GM12878 (cell line): ENCODE results near the gene NAALADL2. TPM values are rescaled to one million over a fixed set of nuclear protein-coding genes. Genes with fewer than 3 reads are reported as not detected.

Experiments
- ATAC-seq: fragments of 200-7000 bp; cut with Tn5 transposase; 3 replicates; pipeline ENCODE4 v1.9.1; 2020; ENCODE audit warnings: mild to moderate bottlenecking, moderate library complexity
- BruUV-seq: library from RNA; stranded (reverse); fragments of 400-500 nt; replicated peaks from 2 replicates; lab custom pipeline; 2021; lab: Mats Ljungman, UMichigan
- CTCF ChIA-PET: fragments of 300-600 bp; sonication (Branson Sonifier 250); formaldehyde crosslinking; extraction: SDS; loops from one replicate; lab custom pipeline; 2021; ENCODE audit warnings: inconsistent platforms; lab: Yijun Ruan, JAX
- POLR2A ChIA-PET: fragments of 350-600 bp; formaldehyde crosslinking; extraction: SDS; loops from one replicate; lab custom pipeline; 2021; ENCODE audit warnings: inconsistent platforms; lab: Charles Lee
- RAD21 ChIA-PET: fragments of 300-600 bp; sonication (Branson Sonifier 250); formaldehyde crosslinking; loops from one replicate; lab custom pipeline; 2023; ENCODE audit warnings: antibody characterized with exemption; ENCODE audit not compliant: unreplicated experiment; lab: Charles Lee
- SMC1A ChIA-PET: fragments of 300-600 bp; sonication (Branson Sonifier 250); formaldehyde crosslinking; loops from one replicate; lab custom pipeline; 2023; ENCODE audit not compliant: unreplicated experiment, uncharacterized antibody; lab: Charles Lee
- DNase-seq: peaks from one replicate; pipeline ENCODE4 v3.0.0-alpha.2; 2011; ENCODE audit warnings: low read depth, low spot score
- FAIRE-seq: peaks from 3 replicates; lab custom pipeline; 2011; peaks lifted over from hg19 to GRCh38; lab: Jason Lieb, UNC
- H2AFZ ChIP-seq: 2 replicates; pipeline ENCODE4 v1.6.0; 2011; ENCODE audit warnings: low read depth, low read length, control low read depth; ENCODE audit not compliant: control insufficient read depth
- H3K27ac ChIP-seq: 2 replicates; pipeline ENCODE4 v1.5.1; 2011; ENCODE audit warnings: control low read depth; ENCODE audit not compliant: control insufficient read depth, insufficient read depth
- H3K27me3 ChIP-seq, 2 experiments: replicated peaks in 1 of 2; 2 replicates each; pipeline versions ENCODE4 v1.6.0 to v1.6.1; 2011; ENCODE audit warnings: low read length in 1 of 2; ENCODE audit not compliant: control insufficient read depth in 2 of 2, insufficient read depth in 2 of 2
- H3K36me3 ChIP-seq, 2 experiments: 2 replicates each; pipeline ENCODE4 v1.5.1; 2011; ENCODE audit warnings: low read length in 1 of 2; ENCODE audit not compliant: control insufficient read depth in 2 of 2, insufficient read depth in 2 of 2
- H3K4me1 ChIP-seq: 2 replicates; pipeline ENCODE4 v1.6.1; 2011; ENCODE audit warnings: mild to moderate bottlenecking, low read length, moderate library complexity, mixed read lengths; ENCODE audit not compliant: control insufficient read depth, insufficient read depth
- H3K4me2 ChIP-seq: 2 replicates; pipeline ENCODE4 v1.6.0; 2011; ENCODE audit warnings: control low read depth; ENCODE audit not compliant: control insufficient read depth, insufficient read depth
- H3K4me3 ChIP-seq: fragments of 200-600 bp; sonication (generic); 2 replicates; pipeline ENCODE4 v1.5.1; 2016
- H3K79me2 ChIP-seq: 2 replicates; pipeline ENCODE4 v1.6.0; 2011; ENCODE audit warnings: low read length; ENCODE audit not compliant: control insufficient read depth, insufficient read depth
- H3K9ac ChIP-seq: 2 replicates; pipeline ENCODE4 v1.8.0; 2011; ENCODE audit warnings: low read length, control low read depth, mixed read lengths; ENCODE audit not compliant: control insufficient read depth, insufficient read depth
- H3K9me3 ChIP-seq: replicated peaks from 3 replicates; pipeline ENCODE4 v1.5.1; 2011; ENCODE audit warnings: mild to moderate bottlenecking, low read length; ENCODE audit not compliant: control insufficient read depth, insufficient read depth
- H4K20me1 ChIP-seq: 2 replicates; pipeline ENCODE4 v1.6.0; 2011; ENCODE audit not compliant: control insufficient read depth, insufficient read depth
- RCOR1 ChIP-seq: conservative IDR thresholded peaks from 2 replicates; pipeline ENCODE4 v1.6.1; 2012; ENCODE audit warnings: low read depth, low read length, improper control_type of control experiment
- WGBS: methylation state at CpG from one replicate; pipeline ENCODE4 v1.1.6; 2016; ENCODE audit warnings: low lambda C conversion rate; ENCODE audit not compliant: insufficient replicate concordance, insufficient coverage; ENCODE audit errors: missing lambda C conversion rate; 5-methylcytosine and 5-hydroxymethylcytosine counted together
- in situ Hi-C: fragments of 300-500 bp; cut with MboI; formaldehyde crosslinking; loops from 9 replicates; pipeline ENCODE4 v1.14.3; 2018; ENCODE audit warnings: mixed read lengths
- intact Hi-C: fragments of 100-400 bp; cut with micrococcal nuclease; formaldehyde crosslinking; loops from one replicate; pipeline ENCODE4 v1.14.2; 2022; ENCODE audit not compliant: unreplicated experiment
- polyA plus RNA-seq, 11 experiments: library from polyadenylated mRNA; depleted of rRNA in 4 of 11; unstranded in 6 of 11; stranded (reverse) in 5 of 11; fragments of >200 nt; fragmentation: Nextera tagmentation in 4 of 11; fragmentation: Illumina TruSeq in 1 of 11; extraction: Ambion mirVana in 4 of 11; extraction: Trizol in 1 of 11; gene quantifications; 1 replicate in 1 of 11; 2 replicates in 10 of 11; pipeline versions ENCODE4 v1.2.1 to v1.2.3, GENCODE V29; 2011 to 2016; ENCODE audit warnings: inconsistent platforms in 2 of 11, missing spikeins in 2 of 11, low read depth in 1 of 11
- total RNA-seq, 4 experiments: library from RNA; depleted of rRNA in 3 of 4; stranded (reverse); fragments of >200 nt in 3 of 4; fragmentation: Illumina TruSeq in 1 of 4; extraction: Trizol in 1 of 4; gene quantifications; 2 replicates each; pipeline versions ENCODE4 v1.2.1 to v1.2.3, GENCODE V29; 2013 to 2021
- TF ChIP-seq, protein P1 (sequence below): fragments of 450-650 bp; formaldehyde crosslinking; IDR thresholded peaks from 2 replicates; pipeline ENCODE4 v1.4.0; 2020; ENCODE audit warnings: mild to moderate bottlenecking, moderate library complexity
- TF ChIP-seq, protein P2 (sequence below): IDR thresholded peaks from 2 replicates; pipeline ENCODE4 v1.6.1; 2011; ENCODE audit warnings: borderline replicate concordance, low read depth, mild to moderate bottlenecking, moderate library complexity, low read length; ENCODE audit not compliant: insufficient read depth, poor library complexity, severe bottlenecking
- TF ChIP-seq, protein P3 (sequence below): fragments of 450-650 bp; IDR thresholded peaks from 2 replicates; pipeline ENCODE4 v1.6.1; 2016; ENCODE audit warnings: mild to moderate bottlenecking
- TF ChIP-seq, protein P4 (sequence below): IDR thresholded peaks from 2 replicates; pipeline ENCODE4 v1.6.1; 2012; ENCODE audit warnings: improper control_type of control experiment, low read depth, low read length; ENCODE audit not compliant: insufficient replicate concordance

The NAALADL2 gene
- total and polyA plus RNA-seq, 10 of the 15 experiments (the other 5 are each of a cell fraction or from before 2014, with no cell fraction given): 0.06 to 10.8 (median 0.46) TPM

DNA sequence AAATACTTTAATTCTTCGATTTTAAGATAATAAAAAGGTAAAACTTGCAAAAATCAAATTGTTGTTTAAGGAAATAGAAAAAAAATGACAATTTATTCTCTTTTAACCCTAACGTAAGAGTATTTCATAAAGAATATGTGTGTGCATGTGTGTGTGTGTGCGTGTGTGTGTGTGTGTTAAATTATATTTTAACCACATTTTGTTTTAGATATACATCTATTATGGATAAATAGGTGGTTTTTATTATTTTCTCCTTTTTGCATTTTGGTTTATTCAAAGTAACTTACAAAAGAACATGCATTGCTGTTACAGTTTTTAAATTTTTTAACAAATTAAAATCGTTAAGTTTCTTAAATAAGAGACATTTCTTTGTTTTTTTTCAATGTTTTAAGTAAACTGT, 414.4 kb downstream of the NAALADL2 start:
- SMC1A ChIA-PET: interaction anchor here (1.8 to 6.1 kb wide), 5 partner anchors 9 to 117 kb away, joined by 5 to 98 read pairs (median 34); no protein-coding TSS in a partner anchor
- Histone ChIP-seq H4K20me1 (no peaks in the 10 kb centered on the region), H3K4me1 (no peaks in the 10 kb centered on the region), H3K4me3 (no peak overlapping the region; the same call in 1 of the 2 replicates), H3K9me3 (no peaks in the 10 kb centered on the region), H3K36me3 (peaks cover 0 to 2% of the 10 kb centered on the region in 2 experiments; a peak in 2 of 4 replicates), H3K27me3 (no peaks in the 10 kb centered on the region), H3K79me2 (peaks cover 48% of the 10 kb centered on the region), H3K9ac (peak overlapping the region; percentile 50), H3K4me2 (no peak overlapping the region), H3K27ac (peak overlapping the region; percentile 57)
- ATAC-seq (no peak), DNase-seq (no peak), FAIRE-seq (no peak)
- no TSS peak for BruUV-seq
- CTCF ChIA-PET: interaction anchor here (3.3 to 4.8 kb wide), 3 partner anchors 12 to 145 kb away, joined by 11 to 53 read pairs (median 43); no protein-coding TSS in a partner anchor
- POLR2A ChIA-PET: interaction anchor here (1.4 to 2.4 kb wide), 2 partner anchors 68 to 74 kb away, joined by 4 to 20 read pairs; no protein-coding TSS in a partner anchor
- RAD21 ChIA-PET: interaction anchor here (2.6 to 4.8 kb wide), 4 partner anchors 12 to 84 kb away, joined by 24 to 122 read pairs (median 52); no protein-coding TSS in a partner anchor
- 17% methylated on average over 4 of the region's 4 CpGs for WGBS
- intact Hi-C loops (no loop called here), in situ Hi-C loops (no loop called here)
- TF ChIP-seq RCOR1: no peak
- TF ChIP-seq, protein P1, sequence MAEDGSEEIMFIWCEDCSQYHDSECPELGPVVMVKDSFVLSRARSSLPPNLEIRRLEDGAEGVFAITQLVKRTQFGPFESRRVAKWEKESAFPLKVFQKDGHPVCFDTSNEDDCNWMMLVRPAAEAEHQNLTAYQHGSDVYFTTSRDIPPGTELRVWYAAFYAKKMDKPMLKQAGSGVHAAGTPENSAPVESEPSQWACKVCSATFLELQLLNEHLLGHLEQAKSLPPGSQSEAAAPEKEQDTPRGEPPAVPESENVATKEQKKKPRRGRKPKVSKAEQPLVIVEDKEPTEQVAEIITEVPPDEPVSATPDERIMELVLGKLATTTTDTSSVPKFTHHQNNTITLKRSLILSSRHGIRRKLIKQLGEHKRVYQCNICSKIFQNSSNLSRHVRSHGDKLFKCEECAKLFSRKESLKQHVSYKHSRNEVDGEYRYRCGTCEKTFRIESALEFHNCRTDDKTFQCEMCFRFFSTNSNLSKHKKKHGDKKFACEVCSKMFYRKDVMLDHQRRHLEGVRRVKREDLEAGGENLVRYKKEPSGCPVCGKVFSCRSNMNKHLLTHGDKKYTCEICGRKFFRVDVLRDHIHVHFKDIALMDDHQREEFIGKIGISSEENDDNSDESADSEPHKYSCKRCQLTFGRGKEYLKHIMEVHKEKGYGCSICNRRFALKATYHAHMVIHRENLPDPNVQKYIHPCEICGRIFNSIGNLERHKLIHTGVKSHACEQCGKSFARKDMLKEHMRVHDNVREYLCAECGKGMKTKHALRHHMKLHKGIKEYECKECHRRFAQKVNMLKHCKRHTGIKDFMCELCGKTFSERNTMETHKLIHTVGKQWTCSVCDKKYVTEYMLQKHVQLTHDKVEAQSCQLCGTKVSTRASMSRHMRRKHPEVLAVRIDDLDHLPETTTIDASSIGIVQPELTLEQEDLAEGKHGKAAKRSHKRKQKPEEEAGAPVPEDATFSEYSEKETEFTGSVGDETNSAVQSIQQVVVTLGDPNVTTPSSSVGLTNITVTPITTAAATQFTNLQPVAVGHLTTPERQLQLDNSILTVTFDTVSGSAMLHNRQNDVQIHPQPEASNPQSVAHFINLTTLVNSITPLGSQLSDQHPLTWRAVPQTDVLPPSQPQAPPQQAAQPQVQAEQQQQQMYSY (CRISPR knock-in tag): no peak
- TF ChIP-seq, protein P2, sequence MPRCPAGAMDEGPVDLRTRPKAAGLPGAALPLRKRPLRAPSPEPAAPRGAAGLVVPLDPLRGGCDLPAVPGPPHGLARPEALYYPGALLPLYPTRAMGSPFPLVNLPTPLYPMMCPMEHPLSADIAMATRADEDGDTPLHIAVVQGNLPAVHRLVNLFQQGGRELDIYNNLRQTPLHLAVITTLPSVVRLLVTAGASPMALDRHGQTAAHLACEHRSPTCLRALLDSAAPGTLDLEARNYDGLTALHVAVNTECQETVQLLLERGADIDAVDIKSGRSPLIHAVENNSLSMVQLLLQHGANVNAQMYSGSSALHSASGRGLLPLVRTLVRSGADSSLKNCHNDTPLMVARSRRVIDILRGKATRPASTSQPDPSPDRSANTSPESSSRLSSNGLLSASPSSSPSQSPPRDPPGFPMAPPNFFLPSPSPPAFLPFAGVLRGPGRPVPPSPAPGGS: no peak
- TF ChIP-seq, protein P3, sequence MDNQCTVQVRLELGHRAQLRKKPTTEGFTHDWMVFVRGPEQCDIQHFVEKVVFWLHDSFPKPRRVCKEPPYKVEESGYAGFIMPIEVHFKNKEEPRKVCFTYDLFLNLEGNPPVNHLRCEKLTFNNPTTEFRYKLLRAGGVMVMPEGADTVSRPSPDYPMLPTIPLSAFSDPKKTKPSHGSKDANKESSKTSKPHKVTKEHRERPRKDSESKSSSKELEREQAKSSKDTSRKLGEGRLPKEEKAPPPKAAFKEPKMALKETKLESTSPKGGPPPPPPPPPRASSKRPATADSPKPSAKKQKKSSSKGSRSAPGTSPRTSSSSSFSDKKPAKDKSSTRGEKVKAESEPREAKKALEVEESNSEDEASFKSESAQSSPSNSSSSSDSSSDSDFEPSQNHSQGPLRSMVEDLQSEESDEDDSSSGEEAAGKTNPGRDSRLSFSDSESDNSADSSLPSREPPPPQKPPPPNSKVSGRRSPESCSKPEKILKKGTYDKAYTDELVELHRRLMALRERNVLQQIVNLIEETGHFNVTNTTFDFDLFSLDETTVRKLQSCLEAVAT: peak; percentile 96
- TF ChIP-seq, protein P4, sequence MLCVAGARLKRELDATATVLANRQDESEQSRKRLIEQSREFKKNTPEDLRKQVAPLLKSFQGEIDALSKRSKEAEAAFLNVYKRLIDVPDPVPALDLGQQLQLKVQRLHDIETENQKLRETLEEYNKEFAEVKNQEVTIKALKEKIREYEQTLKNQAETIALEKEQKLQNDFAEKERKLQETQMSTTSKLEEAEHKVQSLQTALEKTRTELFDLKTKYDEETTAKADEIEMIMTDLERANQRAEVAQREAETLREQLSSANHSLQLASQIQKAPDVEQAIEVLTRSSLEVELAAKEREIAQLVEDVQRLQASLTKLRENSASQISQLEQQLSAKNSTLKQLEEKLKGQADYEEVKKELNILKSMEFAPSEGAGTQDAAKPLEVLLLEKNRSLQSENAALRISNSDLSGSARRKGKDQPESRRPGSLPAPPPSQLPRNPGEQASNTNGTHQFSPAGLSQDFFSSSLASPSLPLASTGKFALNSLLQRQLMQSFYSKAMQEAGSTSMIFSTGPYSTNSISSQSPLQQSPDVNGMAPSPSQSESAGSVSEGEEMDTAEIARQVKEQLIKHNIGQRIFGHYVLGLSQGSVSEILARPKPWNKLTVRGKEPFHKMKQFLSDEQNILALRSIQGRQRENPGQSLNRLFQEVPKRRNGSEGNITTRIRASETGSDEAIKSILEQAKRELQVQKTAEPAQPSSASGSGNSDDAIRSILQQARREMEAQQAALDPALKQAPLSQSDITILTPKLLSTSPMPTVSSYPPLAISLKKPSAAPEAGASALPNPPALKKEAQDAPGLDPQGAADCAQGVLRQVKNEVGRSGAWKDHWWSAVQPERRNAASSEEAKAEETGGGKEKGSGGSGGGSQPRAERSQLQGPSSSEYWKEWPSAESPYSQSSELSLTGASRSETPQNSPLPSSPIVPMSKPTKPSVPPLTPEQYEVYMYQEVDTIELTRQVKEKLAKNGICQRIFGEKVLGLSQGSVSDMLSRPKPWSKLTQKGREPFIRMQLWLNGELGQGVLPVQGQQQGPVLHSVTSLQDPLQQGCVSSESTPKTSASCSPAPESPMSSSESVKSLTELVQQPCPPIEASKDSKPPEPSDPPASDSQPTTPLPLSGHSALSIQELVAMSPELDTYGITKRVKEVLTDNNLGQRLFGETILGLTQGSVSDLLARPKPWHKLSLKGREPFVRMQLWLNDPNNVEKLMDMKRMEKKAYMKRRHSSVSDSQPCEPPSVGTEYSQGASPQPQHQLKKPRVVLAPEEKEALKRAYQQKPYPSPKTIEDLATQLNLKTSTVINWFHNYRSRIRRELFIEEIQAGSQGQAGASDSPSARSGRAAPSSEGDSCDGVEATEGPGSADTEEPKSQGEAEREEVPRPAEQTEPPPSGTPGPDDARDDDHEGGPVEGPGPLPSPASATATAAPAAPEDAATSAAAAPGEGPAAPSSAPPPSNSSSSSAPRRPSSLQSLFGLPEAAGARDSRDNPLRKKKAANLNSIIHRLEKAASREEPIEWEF: no peak
- TF ChIP-seq, all 136 proteins: peak for 1
- no peak overlapping the region for H2AFZ ChIP-seq
